NCI-H1105 (cell line): ENCODE results near the gene ZP3.
"Not testable (repeated sequence)": the region's sequence is repeated elsewhere in the genome, so short reads cannot be mapped to it uniquely, and the experiment has no call there.

Source experiments
- DNase-seq: peaks from one replicate; lab custom pipeline; 2025; lab: John Stamatoyannopoulos, UW

ZP3 gene

DNA sequence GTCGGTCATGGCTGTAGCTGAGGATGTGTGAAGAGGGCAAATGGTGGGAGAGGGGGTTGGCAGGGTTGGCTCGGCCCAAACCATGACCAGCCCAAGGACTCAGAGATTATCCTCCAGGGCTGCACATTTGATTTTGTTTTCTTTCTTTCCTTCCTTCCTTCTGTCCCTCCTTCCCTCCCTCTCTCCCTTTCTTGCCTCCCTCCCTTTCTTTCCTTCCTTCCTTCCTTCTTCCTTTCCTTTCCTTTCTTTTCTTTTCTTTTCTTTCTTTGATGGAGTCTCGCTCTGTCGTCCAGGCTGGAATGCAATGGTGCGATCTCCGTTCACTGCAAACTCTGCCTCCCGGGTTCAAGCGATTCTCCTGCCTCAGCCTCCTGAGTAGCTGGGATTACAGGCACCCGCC is 19.0 kb upstream of the ZP3 start:
- DNase-seq = no peak

DNA sequence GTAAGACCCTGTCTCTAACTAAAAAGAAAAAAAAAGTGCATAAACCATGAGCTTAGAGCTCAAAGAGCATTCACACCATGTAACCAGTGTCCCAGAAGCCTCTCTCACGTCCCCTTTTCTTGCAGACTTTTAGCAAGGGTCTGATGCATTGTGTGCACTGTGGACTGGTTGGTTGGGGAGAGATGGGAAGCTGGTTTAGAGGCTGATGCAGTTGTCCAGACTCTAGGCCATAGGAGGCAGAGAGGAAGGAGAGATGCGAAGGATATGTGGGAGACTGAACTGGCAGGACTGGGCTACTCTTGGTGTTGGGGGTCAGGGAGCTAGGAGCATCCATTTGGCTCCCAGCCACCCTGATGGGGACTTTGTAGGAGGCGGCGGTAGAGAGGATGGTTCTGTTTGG is 17.0 kb upstream of the ZP3 start:
- DNase-seq = no peak

DNA sequence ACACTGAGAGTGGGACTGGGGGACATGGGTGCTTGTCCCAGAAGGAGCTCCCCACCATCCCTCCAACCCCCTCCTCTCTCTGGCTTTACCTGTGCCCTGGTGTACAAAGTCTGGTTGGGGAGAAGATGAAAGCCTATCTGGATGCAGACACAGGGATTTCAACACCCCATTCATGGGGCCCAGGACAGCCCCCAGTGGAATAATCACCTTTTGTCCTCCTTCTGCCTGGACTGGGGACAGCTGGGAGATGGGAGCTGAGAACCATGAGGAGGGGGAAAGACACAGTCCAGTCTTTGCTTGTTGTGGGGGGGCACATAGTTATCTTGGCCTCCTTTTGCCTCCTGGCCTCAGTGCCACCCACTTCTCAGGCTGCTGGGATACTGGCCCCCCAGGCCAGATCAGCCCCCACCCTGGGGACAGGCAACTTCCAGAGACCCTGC is 16.6 kb upstream of the ZP3 start:
- DNase-seq = no peak

DNA sequence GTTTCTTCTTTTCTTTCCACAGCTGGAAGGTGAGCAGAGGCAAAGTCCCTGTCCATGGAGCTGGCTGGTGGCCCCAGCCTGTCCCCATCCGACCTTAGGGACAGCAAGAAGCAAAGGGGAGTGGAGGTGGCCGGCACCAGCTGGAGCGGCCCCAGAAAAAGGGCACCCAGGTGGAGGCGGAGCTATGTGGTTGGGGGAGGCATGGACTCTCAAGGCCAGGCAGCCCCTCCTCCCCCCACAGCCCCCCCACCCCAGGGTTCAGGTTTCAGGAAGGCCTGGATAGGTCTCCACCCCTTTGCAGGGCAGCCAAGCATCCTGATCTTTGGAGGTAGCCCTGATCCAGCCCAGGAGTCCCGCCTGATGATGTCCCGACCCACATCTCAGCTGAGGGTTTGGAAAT is 15.2 kb upstream of the ZP3 start, which contains the start of gene SSC4D:
SSC4D (minus strand) TSS at position 161 of the 400 bp plus-strand sequence. CDS start 5,258 bp downstream, outside the sequence.
- DNase-seq = no peak

DNA sequence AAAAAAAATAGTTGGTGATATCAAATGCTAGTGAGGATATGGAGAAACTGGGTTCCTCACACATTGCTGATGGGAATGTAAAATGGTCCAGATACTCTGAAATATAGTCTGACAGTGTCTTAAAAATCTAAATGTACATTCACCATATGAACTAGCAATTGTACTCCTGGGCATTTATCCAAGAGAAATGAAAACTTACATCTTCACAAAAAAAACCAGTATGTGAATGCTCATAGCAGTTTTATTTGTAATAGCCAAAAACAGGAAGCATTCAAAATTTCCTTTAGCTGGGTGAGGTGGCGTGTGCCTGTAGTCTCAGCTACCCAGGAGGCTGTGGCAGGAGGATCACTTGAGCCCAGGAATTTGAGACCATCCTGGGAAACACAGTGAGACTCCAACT is 13.1 kb upstream of the ZP3 start:
- DNase-seq = no peak

DNA sequence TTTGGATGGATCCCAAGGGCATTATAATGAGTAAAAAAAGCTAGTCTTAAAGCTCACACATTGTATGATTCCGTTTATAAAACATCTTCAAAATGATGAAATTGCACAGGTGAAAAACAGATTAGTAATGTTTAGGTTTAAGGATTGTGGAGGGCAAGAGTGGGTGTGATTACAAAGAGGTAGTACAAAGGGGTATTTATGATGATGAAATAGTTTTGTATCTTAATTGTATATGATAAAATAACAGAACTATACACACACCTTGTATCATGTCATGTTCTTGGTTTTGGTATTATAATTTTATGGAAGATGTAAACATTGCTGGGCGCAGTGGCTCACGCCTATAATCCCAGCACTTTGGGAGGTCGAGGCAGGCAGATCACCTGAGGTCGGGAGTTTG is 12.5 kb upstream of the ZP3 start:
- no peak for DNase-seq

DNA sequence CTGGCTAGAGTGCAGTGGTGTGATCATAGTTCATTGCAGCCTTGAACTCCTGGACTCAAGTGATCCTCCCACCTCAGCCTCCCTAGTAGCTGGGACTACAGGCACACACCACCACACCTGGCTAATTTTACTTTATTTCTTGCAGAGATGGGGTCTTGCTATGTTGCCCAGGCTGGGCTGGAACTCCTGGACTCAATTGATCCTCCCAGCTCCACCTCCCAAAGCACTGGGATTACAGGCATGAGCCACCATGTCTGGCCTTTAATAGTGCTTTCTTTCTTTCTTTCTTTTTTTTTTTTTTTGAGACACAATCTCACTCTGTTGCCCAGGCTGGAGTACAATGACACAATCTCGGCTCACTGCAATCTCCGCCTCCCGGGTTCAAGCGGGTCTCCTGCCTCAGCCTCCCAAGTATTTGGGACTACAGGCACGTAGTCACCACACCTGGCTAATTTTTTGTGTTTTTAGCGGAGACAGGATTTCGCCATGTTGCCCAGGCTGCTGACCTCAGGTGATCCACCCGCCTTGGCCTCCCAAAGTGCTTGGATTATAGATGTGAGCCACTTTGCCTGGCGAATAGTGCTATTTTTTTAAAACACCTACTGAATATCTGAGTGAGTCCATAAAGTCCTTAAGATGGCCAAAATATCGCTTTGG is 7.0 kb upstream of the ZP3 start:
- not testable (repeated sequence) for DNase-seq

DNA sequence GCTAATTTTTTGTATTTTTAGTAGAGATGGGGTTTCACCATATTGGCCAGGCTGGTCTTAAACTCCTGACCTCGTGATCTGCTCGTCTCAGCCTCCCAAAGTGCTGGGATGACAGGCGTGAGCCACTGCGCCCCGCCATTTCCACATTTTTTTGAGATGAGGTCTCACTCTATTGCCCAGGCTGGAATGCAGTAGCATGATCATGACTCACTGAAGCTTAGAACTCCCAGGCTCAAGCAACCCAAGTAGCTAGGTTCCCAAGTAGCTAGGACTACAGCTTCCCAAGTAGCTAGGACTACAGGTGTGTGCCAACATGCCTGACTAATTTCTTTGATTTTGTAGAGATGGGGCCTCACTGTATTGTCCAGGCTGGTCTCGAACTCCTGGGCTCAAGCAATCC is 3.7 kb upstream of the ZP3 start:
- DNase-seq = not testable (repeated sequence)

DNA sequence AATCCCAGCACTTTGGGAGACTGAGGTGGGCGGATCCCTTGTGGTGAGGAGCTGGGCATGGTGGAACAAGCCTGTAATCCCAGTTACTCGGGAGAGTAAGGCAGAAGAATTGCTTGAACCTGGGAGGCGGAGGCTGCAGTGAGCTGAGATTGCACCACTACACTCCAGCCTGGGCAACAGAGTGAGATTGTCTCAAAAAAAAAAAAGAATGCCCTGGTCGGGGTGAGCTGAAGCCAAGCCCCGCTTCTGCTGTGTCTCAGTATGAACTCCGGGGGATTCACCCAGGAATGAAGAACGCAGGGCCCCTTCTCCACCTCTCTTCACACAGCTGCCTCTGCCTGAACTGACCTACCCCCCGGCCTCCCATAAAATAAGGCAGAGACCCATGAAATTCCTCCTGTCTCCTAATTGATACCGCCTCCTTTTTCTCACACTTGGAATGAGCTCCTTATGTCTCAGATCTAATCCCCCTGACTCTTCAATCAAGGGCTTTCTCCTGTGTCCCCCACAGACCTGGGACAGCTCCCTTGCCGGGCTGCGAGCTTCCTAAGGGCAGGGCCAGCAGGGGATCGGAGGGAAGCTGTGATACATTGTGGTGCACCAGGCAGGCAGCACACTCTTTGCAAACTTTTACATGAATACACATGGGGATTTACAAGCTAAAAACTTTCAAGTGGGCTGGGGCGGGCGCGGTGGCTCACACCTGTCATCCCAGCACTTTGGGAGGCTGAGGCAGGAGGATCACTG is 911 bp upstream of the ZP3 start:
- DNase-seq = no peak

DNA sequence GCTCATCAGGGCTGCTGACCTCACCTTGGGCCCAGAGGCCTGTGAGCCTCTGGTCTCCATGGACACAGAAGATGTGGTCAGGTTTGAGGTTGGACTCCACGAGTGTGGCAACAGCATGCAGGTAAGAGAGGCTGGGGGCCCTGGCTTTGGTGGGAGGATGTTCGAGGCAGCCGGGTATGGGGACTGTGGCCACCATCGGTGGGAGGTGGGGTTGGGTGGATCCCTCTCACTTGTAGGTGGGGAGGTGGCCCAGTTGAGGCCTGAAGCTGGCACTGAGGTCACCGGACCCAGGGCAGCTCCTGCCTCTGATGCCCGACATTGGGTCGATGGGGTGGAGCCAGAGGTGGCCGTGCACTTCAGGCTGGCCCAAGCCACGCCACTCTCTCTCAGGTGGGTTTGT is 406 bp downstream of the ZP3 start:
- DNase-seq = no peak

DNA sequence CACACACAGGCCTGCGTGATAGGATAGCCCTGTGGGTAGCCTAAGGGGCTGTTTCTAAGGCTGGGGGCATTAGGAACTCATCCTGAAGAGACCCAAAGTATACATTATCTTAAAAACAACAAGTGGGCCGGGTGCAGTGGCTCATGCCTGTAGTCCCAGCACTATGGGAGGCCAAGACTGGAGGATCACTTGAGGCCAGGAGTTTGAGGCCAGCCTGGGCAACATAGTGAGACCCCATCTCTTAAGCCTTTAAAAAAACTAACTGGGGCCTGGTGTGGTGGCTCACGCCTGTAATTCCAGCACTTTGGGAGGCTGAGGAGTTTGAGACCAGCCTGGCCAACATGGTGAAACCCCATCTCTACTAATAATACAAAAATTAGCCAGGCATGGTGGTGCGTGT is 808 bp downstream of the ZP3 start:
- DNase-seq = not testable (repeated sequence)

DNA sequence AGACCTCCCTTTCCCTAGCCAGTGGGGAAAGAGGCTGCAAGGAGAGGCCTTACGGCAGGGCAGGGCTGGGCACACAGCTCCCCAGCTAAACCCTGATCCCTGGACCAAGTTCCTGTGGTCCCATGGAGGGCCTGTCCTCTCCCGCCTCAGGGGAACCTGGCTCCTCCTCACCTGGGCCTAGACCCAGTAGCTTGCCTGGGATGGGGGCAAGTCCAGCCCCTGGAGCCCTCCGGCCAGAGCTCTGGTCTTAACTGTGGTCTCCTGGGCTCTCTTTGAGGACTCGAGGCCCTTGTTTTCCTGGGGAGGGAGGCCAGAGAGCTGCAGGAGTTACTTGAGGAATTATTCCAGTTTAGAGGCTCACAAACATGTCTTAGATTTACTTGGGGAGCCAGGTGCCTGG is 1.5 kb downstream of the ZP3 start:
- no peak for DNase-seq

DNA sequence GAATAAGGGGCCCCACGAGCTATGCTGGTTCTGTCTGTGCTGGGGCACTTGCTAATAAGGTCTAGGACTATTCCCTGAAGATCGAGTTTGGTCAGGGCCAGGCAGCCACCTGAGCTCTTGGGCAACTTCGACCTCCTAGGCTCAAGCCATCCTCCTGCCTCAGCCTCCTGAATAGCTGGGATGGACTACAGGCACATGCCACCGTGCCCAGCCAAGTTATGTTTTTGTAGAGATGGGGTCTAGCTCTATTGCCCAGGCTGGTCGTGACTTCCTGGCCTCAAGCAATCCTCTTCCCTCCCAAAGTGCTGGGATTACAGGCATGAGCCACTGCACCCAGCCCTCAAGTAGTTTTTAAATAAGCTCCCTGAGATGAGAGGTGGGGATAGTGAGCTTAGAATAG is 2.9 kb downstream of the ZP3 start:
- no peak for DNase-seq

DNA sequence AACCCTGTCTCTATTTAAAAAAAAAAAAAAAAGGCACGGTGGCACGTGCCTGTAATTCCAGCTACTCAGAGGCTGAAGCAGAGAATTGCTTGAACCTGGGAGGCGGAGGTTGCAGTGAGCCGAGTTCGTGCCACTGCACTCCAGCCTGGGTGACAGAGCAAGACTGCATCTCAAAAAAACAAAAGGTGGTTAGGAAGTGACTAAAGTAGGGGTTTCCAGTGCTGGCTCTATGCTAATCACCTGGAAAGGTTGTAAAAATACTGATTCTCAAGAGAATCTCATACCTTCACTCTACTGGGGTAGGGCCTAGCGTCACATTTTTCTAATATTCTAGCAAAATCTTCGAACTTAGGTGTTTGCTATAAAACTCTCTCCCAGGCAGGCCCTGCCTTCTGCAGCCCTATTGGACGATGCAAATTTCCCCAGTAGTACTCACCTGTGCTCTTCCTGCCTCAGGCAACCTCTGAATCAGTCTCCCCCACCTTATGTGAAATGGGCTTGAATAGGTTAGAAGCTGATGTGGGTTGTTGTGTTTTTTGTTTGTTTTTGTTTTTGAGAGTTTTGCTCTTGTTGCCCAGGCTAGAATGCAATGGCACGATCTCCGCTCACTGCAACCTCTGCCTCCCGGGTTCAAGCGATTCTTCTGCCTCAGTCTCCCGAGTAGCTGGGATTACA is 3.5 kb downstream of the ZP3 start:
- no peak for DNase-seq

DNA sequence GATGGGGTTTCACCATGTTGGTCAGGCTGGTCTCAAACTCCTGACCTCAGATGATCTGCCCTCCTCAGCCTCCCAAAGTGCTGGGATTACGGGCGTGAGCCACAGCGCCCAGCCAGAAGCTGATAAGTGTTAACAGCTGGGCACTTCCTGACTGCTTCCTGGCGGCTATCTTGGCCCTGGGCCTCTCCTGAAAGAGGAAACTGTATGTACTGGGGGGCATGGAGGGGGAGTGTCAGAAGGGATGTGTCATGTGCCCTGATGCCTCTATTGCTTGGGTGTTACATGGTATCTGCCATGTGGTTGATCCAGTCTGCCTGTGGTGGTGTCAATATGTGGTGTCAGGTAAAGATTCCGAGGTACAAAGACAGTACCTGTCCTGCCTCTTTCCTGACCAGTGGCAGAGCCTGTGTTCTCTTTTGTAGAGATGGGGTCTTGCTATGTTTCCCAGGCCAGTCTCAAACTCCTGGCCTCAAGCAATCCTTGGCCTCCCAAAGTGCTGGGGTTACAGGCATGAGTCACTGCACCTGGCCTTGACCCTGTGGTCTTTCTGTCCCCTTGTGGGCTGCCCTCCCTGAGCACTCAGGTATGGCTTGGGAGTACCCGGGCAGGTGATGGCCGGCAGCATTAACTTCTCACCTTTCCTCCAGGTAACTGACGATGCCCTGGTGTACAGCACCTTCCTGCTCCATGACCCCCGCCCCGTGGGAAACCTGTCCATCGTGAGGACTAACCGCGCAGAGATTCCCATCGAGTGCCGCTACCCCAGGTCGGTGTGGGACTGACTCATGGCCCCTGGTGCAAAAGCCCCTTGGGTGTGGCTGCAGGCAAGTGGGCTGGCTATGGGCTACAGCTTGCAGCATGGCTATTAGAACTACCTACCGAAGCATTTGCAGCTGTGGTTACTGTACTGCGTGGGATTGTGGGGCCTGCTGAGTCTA is 4.4 kb downstream of the ZP3 start:
- DNase-seq = no peak

DNA sequence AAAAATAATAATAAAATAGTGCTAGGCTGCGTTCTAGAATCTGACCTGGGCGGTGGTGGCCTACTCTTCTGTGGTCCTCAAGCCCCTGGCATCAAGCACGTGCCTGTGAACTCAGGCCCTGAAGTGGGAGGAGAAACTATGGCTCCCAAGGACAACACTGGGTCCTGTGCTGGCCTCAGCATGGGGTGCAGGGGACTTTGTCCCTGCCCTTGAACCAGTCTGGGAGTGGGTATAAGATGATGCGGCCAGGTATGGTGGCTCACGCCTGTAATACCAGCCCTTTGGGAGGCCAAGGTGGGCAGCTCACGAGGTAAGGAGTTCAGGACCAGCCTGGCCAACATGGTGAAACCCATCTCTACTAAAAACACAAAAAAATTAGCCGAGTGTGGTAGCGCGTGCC is 5.5 kb downstream of the ZP3 start:
- no peak for DNase-seq

DNA sequence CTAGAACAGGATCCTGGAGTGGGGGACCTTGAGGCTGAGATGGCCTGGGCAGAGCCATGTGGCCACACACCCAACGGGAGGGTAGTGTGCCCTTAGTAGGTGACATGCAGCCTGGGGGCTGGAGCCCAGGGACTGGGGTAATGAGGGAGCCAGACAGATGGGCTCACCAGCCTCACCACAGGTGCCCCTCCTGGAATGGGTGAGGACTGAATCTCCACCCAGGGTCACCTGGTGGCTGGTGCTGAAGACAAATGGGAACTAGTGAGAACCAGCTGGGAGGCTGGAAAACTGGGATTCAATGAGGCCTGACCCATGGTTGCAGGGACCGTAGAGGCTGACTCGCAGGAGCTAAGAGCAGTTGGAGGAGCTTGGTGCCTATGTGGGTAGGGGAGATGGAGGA is 6.1 kb downstream of the ZP3 start:
- no peak for DNase-seq

DNA sequence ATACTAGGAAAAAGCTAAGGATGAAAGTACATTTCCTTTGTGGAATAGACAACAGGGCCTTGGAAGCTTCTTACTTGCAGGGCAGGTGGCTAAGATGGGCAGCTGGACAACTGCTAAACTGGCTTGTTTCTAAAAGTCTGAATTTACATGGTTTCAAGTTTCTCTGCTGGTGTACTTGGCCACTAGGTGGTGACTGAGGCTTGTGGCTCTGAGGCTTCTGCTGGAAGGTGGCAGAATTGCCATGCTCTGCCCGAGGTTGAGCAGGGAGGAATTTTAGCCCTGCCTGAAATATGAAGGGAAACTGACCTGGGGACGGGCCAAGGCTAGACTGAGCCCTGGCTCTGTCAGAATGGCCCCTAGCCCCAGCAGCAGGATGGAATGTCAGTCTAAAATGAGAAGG is 13.1 kb downstream of the ZP3 start:
- DNase-seq = peak; percentile 44

DNA sequence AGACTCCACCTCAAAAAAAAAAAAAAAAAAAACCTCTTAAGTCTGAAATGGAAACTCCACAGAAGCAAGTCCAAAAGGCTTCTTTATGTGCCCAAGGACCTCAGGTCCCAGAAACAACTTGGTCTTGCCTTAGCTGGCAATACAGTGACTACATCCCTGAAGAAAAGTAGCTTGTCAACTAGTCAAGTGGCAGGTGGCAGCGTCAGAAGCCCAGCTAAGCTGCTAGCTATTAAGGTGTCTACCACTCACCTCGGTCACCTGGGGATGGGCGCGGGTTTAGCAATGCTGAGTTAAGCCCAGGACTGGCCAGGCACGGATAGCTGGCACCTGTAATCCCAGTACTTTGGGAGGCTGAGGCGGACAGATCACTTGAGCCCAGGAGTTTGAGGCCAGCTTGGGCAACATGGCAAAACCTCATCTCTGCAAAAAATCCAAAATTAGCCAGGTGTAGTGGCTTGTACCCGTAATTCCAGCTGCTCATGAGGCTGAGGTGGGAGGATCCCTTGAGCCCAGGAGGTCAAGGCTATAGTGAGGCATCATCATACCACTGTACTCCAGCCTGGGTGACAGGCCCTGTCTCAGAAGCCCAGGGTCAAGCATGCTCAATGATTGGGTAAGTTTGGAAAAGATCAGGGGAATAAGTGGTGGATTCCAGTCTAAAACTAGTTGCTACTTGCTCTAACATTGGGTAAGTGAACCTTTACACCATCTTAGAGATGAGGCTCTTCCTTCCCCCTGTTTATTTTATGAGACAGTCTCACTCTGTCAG is 14.6 kb downstream of the ZP3 start:
- not testable (repeated sequence) for DNase-seq

DNA sequence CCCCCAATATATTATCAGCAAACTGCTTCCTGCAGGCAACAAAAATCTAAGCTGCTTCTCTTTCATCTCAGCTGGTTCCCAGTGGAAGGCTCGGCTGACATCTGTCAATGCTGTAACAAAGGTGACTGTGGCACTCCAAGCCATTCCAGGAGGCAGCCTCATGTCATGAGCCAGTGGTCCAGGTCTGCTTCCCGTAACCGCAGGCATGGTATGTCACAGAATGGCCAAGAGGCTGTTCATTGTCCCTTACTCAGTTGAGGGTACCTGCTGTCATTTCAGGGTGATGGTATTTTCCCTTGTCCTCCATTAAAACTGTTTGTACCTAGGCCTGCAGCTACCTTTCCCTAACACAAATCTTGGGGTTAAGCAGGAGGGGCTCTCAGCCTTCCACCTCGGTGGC is 15.7 kb downstream of the ZP3 start:
- DNase-seq = not testable (repeated sequence)

DNA sequence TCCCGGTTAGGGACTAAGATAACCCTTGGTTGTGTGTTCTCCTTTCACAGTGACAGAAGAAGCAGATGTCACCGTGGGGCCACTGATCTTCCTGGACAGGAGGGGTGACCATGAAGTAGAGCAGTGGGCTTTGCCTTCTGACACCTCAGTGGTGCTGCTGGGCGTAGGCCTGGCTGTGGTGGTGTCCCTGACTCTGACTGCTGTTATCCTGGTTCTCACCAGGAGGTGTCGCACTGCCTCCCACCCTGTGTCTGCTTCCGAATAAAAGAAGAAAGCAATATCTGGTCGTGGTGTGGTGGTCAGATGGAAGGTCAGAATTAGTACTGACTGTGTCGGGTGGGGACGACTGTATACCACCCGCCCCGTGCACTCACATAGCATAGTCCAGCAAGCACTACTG is 17.0 kb downstream of the ZP3 start:
- not testable (repeated sequence) for DNase-seq
